Measurements from ENCODE around the gene FALEC.
"Not testable (repeated sequence)": the region's sequence is repeated elsewhere in the genome, so short reads cannot be mapped to it uniquely, and the experiment has no call there.

The FALEC gene

GRCh38 chr1:150560576-150561253 lies 45.2 kb downstream of the FALEC start:
- no peak for FAIRE-seq

GRCh38 chr1:150561254-150561973 lies 45.9 kb downstream of the FALEC start:
- FAIRE-seq = peak; percentile 92

DNA sequence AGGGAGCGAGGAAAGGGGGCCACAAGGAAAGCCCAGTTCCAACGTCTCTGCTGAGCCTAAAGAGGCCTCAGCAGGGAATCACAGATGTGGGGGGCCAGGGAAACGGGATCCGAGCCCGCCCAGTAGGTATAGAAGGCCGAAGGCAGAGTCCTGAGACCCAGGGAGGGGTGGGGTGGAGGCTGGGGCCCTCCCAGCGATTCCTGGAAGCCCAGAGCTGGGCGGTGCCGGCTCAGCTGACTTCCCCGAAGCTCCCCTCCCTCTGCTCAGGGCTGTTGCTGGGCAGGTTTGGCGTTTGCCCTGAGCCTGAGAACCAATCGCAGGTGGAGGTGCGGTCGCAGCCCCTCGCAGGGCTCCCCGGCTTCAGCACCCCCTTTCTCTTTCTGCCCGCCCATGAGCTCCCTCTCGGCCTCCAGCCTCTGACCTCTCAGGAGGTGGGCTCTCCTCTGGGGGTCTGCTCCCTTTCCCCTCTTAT lies 46.5 kb downstream of the FALEC start:
- FAIRE-seq = no peak

GRCh38 chr1:150562446-150563339 lies 47.1 kb downstream of the FALEC start:
- FAIRE-seq = no peak

DNA sequence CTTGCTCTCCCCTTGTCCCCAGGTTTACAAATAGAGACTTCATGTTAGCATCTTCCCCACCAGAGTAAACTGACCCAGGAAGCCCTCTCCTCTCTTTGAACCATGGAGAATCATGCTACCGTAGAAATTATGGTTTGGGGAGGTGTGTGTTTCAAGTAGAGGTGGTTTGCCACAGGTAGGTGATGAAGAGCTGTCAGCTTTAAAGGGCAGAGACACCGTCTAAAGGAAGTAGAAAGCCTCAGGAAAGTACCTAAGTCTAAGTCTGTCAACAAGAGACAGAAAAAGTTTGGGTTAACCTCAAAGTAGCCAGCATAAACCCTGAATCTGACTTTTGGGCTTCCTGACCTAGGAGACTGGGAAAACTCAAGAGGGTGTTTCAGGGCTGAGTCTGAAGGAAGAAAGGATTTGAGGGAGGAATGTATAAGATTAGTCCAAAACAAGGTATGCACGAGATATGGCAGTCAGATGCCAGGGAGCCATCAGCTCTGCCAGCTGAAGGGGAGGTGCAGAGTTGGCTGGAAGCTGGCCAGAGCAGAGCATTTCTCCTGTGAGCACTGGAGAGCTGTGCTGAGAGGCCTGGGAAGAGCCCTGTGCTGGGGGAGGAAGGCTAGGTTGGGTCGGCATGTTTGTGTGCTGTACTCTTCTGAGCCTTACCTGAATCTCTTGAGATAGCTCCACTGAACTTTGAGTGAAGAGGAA lies 47.9 kb downstream of the FALEC start:
- FAIRE-seq = no peak

GRCh38 chr1:150564051-150564991 lies 48.8 kb downstream of the FALEC start:
- FAIRE-seq = no peak

- not testable (repeated sequence) for FAIRE-seq
Measured at GRCh38 chr1:150565240-150565991, 49.9 kb downstream of the FALEC start.

DNA sequence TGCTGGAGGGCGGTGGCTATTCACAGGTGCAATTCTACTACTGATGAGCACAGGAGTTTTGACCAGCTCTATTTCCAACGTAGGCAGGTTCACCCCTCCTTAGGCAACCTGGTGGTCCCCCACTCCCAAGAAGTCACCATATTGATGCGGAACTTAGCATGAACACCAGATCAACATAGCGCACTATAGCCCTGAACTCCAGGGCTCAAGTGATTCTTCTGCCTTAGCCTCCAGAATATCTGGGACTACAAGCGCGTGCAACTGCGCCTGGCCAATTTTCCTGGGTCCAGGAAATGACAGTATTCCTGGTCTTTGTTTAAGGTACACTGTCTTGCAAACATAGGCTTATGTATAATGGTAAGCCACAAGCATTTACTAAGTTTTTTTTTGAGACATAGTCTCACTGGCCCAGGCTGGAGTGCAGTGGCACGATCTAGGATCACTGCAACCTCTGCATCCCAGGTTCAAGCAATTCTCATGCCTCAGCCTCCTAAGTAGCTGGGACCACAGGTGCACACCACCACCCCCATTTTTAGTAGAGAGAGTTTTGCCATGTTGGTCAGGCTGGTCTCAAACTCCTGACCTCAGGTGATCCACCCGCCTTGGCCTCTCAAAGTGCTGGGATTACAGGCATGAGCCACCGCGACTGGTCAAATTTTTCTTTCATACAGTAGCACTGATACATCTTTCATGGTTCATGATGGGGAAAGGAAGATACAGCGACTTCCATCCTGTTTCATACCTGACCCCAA lies 51.2 kb downstream of the FALEC start:
- FAIRE-seq = no peak

GRCh38 chr1:150567341-150567716 lies 51.8 kb downstream of the FALEC start:
- FAIRE-seq = no peak

DNA sequence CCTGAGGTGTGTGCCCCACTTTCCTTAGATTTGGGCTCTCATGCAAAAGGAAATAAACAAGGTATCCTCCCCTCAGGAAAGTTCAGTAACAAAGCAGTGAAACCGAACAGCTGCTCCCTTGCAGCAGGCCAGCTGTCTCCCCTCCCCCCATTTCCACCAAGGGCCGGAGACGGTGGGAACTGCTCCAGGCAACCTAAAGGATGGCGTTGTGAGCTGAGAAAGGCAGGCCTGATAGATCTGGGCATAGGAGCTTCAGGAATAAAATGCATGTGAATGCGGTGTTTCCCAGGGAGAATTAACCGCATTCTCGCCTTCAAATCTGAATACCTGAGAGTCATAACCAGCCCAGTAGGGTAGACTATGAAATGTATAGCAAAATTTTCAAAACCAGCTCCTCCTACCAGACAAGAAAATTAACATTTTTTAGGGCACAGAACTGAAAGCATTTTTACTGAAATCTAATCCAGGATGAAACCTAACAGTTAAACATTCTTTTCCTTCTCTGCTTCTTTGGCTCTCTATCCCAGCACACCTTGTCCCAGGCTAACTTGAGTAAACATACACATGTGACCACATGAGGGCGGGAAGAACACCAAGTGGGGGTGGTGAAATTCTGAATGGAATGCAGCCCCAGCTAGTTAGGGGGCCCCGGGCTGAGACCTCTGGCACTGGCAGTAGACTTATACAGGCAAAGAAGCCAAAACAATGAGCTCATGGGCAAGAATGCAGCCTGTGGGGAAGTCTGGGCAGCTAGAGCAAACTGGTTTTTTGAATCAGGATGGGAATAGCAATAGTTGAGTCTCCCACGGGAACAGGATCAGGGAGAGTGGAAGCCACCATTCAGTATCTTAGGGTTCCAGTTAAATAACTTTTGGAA lies 52.4 kb downstream of the FALEC start:
- FAIRE-seq = no peak

- no peak for FAIRE-seq
Measured at GRCh38 chr1:150568594-150568966, 53.0 kb downstream of the FALEC start.

GRCh38 chr1:150572918-150573647 lies 57.5 kb downstream of the FALEC start:
- no peak for FAIRE-seq

DNA sequence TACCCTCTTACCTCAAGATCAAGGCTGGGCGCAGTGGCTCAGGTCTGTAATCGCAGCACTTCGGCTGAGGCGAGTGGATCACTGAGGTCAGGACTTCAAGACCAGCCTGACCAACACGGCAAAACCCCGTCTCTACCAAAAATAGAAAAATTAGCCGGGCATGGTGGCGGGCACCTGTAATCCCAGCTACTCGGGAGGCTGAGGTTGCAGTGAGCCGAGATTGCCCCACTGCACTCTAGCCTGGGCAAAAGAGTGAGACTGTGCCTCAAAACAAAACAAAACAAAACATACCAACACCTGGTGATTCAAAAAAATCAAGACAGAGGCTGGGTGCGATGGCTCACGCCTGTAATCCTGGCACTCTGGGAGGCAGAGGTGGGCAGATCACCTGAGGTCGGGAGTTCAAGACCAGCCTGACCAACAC lies 58.1 kb downstream of the FALEC start:
- FAIRE-seq = not testable (repeated sequence)

GRCh38 chr1:150574260-150575071 lies 58.9 kb downstream of the FALEC start:
- FAIRE-seq = no peak

DNA sequence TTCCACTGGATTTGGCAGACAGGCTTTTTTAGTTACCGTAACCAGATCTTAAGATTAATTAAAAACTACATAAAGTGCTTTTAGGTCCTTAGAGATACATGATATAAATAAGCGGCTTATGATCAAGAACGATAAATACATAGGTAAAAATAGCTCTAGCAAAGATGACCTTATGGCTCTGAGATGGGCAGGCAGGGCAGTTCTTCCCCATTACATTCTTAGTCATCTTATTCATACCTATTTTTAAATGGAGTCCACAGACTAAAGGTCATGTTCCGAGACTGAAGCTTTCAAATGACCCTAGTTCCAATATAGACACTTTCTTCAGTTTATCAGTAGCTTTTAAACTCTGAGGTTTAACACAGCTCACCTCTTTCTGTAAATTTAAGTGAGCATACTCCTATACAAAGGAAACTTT lies 59.5 kb downstream of the FALEC start:
- FAIRE-seq = no peak

DNA sequence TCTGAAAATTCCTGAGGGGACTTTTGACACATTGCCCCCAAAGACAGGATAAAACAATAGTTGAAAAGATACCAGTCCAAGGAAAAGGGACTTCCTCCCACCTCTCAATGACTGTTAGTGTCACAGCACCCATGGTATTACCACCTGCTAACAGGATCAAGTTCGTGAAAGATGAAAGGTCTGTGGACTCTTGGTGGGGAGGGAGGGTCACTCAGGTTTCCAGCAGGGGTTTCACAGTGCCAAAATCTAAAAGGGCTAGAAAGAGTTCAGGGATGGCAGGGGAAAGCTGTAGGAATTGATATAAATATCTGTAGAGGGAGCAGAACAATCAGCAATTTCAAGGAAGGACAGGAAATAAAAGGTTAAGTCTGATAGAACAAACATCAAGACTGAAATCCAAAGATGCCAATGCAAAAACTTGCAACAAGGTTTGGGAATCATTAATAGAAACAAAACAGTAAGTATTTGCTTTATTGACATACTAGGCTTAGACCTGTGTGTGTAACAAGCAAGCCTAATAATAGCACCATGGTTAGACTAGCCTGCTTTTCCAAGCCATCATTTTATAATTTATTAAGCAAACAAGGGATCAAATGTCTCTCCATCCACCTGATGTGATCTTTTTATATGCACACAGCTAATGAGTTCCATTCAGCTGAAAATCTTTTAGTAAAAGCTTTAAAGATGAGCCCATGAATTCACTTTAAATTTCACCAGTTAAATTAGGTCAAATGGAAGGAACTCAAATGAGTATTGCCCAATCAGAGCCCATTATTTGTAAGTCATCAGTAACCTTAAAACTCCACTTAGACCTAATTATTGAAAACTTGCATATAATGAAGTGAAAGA lies 60.2 kb downstream of the FALEC start:
- FAIRE-seq = no peak

All from endometrium (tissue), 2 donors.